ENCODE measurements around the gene MAP3K20.

DNA sequence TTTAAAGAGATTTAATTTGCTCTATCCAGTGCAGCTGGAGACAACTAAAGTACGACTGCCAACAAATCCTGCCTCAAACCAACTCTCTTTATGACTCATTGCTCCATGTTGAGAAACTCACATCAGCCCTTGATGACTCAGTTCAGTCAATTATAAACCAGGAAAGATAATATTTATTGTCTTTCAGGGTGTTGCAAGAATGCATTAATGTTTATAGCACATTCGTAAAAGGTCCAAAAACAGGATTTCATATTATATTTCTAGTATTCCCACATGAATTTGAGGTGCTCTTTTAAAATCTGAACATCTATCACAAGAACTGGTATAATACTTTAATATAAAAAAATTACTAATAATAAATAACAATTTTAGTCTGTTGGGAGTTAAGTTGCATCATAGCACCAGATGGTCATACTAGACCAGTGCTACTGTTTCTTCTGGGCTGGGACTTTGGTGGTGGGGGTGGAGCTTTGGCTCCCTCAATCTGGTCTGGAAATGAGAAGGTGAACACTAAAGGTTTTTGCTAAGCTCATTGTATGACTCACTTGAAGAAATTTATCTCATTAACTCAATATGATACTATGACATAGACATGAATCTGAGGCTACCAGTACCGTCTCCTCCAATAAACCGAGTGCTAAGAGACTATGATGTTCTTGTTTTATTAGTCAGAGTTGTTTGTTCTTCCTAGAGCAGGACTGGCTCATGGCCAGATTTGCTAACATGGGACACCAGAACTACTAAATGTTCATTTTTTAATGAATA lies 26.6 kb upstream of the MAP3K20 start:
- TF ChIP-seq, protein P1, sequence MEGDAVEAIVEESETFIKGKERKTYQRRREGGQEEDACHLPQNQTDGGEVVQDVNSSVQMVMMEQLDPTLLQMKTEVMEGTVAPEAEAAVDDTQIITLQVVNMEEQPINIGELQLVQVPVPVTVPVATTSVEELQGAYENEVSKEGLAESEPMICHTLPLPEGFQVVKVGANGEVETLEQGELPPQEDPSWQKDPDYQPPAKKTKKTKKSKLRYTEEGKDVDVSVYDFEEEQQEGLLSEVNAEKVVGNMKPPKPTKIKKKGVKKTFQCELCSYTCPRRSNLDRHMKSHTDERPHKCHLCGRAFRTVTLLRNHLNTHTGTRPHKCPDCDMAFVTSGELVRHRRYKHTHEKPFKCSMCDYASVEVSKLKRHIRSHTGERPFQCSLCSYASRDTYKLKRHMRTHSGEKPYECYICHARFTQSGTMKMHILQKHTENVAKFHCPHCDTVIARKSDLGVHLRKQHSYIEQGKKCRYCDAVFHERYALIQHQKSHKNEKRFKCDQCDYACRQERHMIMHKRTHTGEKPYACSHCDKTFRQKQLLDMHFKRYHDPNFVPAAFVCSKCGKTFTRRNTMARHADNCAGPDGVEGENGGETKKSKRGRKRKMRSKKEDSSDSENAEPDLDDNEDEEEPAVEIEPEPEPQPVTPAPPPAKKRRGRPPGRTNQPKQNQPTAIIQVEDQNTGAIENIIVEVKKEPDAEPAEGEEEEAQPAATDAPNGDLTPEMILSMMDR (IDR thresholded peaks at IDR 0.05 in 8 of 11, conservative IDR thresholded peaks at IDR 0.05 in 3 of 11), result no peak
- TF ChIP-seq POLR2A (IDR thresholded peaks at IDR 0.05), result no peak
